ENCODE results near the gene ATF7. TPM values are rescaled to one million over a fixed set of nuclear protein-coding genes. Genes with fewer than 3 reads are reported as not detected.

Gene ATF7
- total and polyA plus RNA-seq, 2 donors (not counting 3 experiments of a cell fraction or from before 2014, with no cell fraction given): 36.0 to 68.5 TPM

- no peak for TF ChIP-seq MAX (IDR thresholded peaks at IDR 0.05; ENCODE audit: insufficient read depth, insufficient read length)
- peak; percentile 41 for TF ChIP-seq POLR2A (IDR thresholded peaks at IDR 0.05; ENCODE audit: low read depth, low read length)
- BruUV-seq (replicated peaks): TSS peak; percentile 2
- no peaks in the 10 kb centered on the region for H3K27me3 ChIP-seq (ENCODE audit: control insufficient read depth in 2 of 2, insufficient read depth in 2 of 2, low read length in 2 of 2)
- no peaks in the 10 kb centered on the region for H3K79me2 ChIP-seq (ENCODE audit: control insufficient read depth, insufficient read depth, low read length)
- ChIA-PET POLR2A (no interaction called here), CTCF (no interaction called here)
- intact Hi-C loops (cut with micrococcal nuclease) (no loop called here), dilution Hi-C loops (cut with MboI; ENCODE audit: extremely low pct_ligation_motif_present, low sequenced_read_pairs) (no loop called here)
- no peaks in the 10 kb centered on the region for H3K9me3 ChIP-seq (replicated peaks; ENCODE audit: control insufficient read depth, insufficient read depth, low read length)
- DNase-seq (ENCODE audit: low read depth, low spot score) (no peak), FAIRE-seq (peak; percentile 60)
- H3K9ac ChIP-seq (replicated peaks; ENCODE audit: extremely low read depth, insufficient read depth, low read length): no peak overlapping the region
- peaks cover 12 to 55% of the 10 kb centered on the region in 2 experiments for H3K36me3 ChIP-seq (ENCODE audit: control insufficient read depth in 2 of 2, extremely low read depth in 1 of 2, insufficient read depth in 2 of 2, low read length in 2 of 2)
- no peak overlapping the region for H3K4me2 ChIP-seq (ENCODE audit: insufficient read depth, low read length)
- no peak overlapping the region for H2AFZ ChIP-seq (ENCODE audit: low read depth, low read length)
- H3K27ac ChIP-seq (ENCODE audit: insufficient read depth, low read depth, low read length): no peak overlapping the region
- H3K9me1 ChIP-seq (replicated peaks; ENCODE audit: control insufficient read depth, extremely low read depth, insufficient read depth, low read length): no peaks in the 10 kb centered on the region
- no peaks in the 10 kb centered on the region for H3K4me1 ChIP-seq (ENCODE audit: control insufficient read depth, extremely low read depth, insufficient read depth, low read length)
- no peaks in the 10 kb centered on the region for H4K20me1 ChIP-seq (replicated peaks; ENCODE audit: control insufficient read depth, extremely low read depth, insufficient read depth, low read length)
- H3K4me3 ChIP-seq (replicated peaks in 1 of 3; ENCODE audit: insufficient read depth in 1 of 3, low read depth in 1 of 3, low read length in 3 of 3): no peak overlapping the region
These were observed 141.3 kb downstream of the ATF7 start for GRCh38 chr12:53484686-53485575.

- Histone ChIP-seq H3K79me2 (ENCODE audit: control insufficient read depth, insufficient read depth, low read length) (no peaks in the 10 kb centered on the region), H3K27ac (ENCODE audit: insufficient read depth, low read depth, low read length) (no peak overlapping the region), H3K4me1 (ENCODE audit: control insufficient read depth, extremely low read depth, insufficient read depth, low read length) (no peaks in the 10 kb centered on the region), H3K36me3 (ENCODE audit: control insufficient read depth in 2 of 2, extremely low read depth in 1 of 2, insufficient read depth in 2 of 2, low read length in 2 of 2) (peaks cover 22 to 62% of the 10 kb centered on the region in 2 experiments), H2AFZ (ENCODE audit: low read depth, low read length) (no peak overlapping the region), H3K9me3 (replicated peaks; ENCODE audit: control insufficient read depth, insufficient read depth, low read length) (no peaks in the 10 kb centered on the region), H3K27me3 (ENCODE audit: control insufficient read depth in 2 of 2, insufficient read depth in 2 of 2, low read length in 2 of 2) (no peaks in the 10 kb centered on the region), H3K9me1 (replicated peaks; ENCODE audit: control insufficient read depth, extremely low read depth, insufficient read depth, low read length) (no peaks in the 10 kb centered on the region), H4K20me1 (replicated peaks; ENCODE audit: control insufficient read depth, extremely low read depth, insufficient read depth, low read length) (no peaks in the 10 kb centered on the region), H3K4me2 (ENCODE audit: insufficient read depth, low read length) (no peak overlapping the region), H3K4me3 (replicated peaks in 1 of 3; ENCODE audit: insufficient read depth in 1 of 3, low read depth in 1 of 3, low read length in 3 of 3) (no peak overlapping the region), H3K9ac (replicated peaks; ENCODE audit: extremely low read depth, insufficient read depth, low read length) (no peak overlapping the region)
- ChIA-PET CTCF (interaction anchor here (0.8 to 3.6 kb wide), 2 partner anchors 8 to 25 kb away, joined by 3 to 32 read pairs; no protein-coding TSS in a partner anchor), POLR2A (no interaction called here)
- DNase-seq (ENCODE audit: low read depth, low spot score) (no peak), FAIRE-seq (no peak)
- no TSS peak for BruUV-seq (replicated peaks)
- TF ChIP-seq CTCF (IDR thresholded peaks at IDR 0.05; ENCODE audit: extremely low read depth in 1 of 2, insufficient read depth in 1 of 2, low read depth in 1 of 2, low read length in 2 of 2): no peak
- no peak for TF ChIP-seq FOS (IDR thresholded peaks at IDR 0.05; ENCODE audit: borderline replicate concordance, insufficient read depth, low read length)
- no peak for TF ChIP-seq GATA2 (IDR thresholded peaks at IDR 0.05; ENCODE audit: insufficient read depth, insufficient read length, low read depth, low read length)
- TF ChIP-seq EZH2 (IDR thresholded peaks at IDR 0.05; ENCODE audit: borderline replicate concordance, low read depth, low read length, severe bottlenecking): no peak
- no peak for TF ChIP-seq MAX (IDR thresholded peaks at IDR 0.05; ENCODE audit: insufficient read depth, insufficient read length)
- dilution Hi-C loops (cut with MboI; ENCODE audit: extremely low pct_ligation_motif_present, low sequenced_read_pairs) (no loop called here), intact Hi-C loops (cut with micrococcal nuclease) (loop anchor here (2.0 kb wide), 1 partner anchor 25 kb away; no protein-coding TSS in a partner anchor)
These were observed 142.2 kb downstream of the ATF7 start for GRCh38 chr12:53483979-53484377.
